Measurements from ENCODE around the gene RAPGEF4. TPM values are rescaled to one million over a fixed set of nuclear protein-coding genes. Genes with fewer than 3 reads are reported as not detected.
"Not testable (repeated sequence)": the region's sequence is repeated elsewhere in the genome, so short reads cannot be mapped to it uniquely, and the experiment has no call there.

Gene RAPGEF4
- total RNA-seq, 2 donors from 2014 or later: 0.19 to 0.65 TPM

DNA sequence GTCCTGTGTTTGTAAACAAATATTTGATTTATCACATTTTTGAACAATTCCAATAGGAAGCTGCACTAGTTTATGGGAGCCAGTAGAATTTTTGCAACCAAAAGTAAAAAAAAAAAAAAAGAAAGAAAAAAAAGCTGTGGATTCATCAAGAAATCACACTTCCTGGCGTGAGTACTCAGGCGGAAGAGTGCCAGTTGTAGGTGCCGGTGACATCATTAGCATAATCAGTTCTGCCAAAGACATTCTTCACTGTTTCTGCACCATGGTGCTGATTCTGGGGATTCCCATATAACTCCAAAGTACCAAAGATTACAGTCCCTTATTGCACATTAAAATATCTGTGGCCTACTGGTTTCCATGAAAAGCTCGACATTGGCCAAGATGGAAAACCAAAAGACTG is 32.8 kb downstream of the RAPGEF4 start:
- no peak overlapping the region for H3K27ac Mint-ChIP-seq
- no peaks in the 10 kb centered on the region for H3K9me3 Mint-ChIP-seq
- DNase-seq (no peak), ATAC-seq (replicated peaks in 1 of 2) (no peak)
- H3K4me1 Mint-ChIP-seq (ENCODE audit: low read depth): no peaks in the 10 kb centered on the region
- H3K4me3 Mint-ChIP-seq: no peak overlapping the region
- no peaks in the 10 kb centered on the region for H3K36me3 Mint-ChIP-seq (ENCODE audit: insufficient read depth in 2 of 2)
- H3K27me3 Mint-ChIP-seq (ENCODE audit: low read depth): no peaks in the 10 kb centered on the region

DNA sequence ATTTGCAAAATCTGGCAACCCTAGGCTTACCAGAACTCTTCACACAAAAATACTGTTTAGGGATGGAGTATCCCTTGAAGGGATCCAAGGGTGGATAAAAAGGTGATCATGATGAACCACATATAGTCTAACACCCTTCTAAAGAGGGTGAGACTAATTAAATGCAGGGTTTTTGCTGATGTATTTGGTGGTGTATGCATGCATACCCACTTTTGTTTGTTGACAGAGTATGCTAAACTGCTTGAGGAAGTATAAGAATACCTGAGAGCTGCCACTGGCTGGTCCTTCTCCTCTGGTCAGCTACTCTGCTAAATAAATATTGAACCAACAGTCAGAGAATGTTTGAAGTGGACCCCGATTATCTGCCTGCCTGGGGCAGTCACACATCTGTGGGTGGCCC is 34.2 kb downstream of the RAPGEF4 start:
- Mint-ChIP-seq H3K27me3 (ENCODE audit: low read depth) (no peaks in the 10 kb centered on the region), H3K27ac (no peak overlapping the region)

DNA sequence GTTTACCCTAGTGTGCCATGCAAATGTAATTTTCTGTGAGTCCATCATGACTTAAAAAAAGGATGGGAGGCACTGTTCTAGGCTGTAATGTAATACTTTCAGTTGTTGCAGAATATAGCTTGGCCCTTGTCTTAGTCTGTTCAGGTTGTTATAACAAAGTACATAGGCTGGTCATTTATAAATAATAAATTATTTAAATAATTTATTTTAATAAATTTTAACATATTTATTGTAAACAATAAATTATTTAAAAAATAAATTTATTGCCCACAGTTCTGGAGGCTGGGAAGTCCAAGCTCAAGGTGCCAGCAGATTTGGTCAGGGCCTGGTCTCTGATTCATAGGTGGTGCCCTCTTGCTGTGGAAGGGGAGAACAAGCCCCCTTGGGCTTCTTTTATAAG is 35.2 kb downstream of the RAPGEF4 start:
- Mint-ChIP-seq H3K27ac (no peak overlapping the region), H3K36me3 (ENCODE audit: insufficient read depth in 2 of 2) (no peaks in the 10 kb centered on the region), H3K4me1 (ENCODE audit: low read depth) (no peaks in the 10 kb centered on the region), H3K27me3 (ENCODE audit: low read depth) (no peaks in the 10 kb centered on the region), H3K4me3 (no peak overlapping the region), H3K9me3 (no peaks in the 10 kb centered on the region)
- ATAC-seq (replicated peaks in 1 of 2): no peak
- DNase-seq: no peak

More for the DNA sequence above, 34.2 kb downstream of the RAPGEF4 start:
- no peak for DNase-seq
- no peak overlapping the region for H3K4me3 Mint-ChIP-seq
- H3K36me3 Mint-ChIP-seq (ENCODE audit: insufficient read depth in 2 of 2): no peaks in the 10 kb centered on the region
- no peaks in the 10 kb centered on the region for H3K4me1 Mint-ChIP-seq (ENCODE audit: low read depth)
- H3K9me3 Mint-ChIP-seq: no peaks in the 10 kb centered on the region
- no peak for ATAC-seq (replicated peaks in 1 of 2)

DNA sequence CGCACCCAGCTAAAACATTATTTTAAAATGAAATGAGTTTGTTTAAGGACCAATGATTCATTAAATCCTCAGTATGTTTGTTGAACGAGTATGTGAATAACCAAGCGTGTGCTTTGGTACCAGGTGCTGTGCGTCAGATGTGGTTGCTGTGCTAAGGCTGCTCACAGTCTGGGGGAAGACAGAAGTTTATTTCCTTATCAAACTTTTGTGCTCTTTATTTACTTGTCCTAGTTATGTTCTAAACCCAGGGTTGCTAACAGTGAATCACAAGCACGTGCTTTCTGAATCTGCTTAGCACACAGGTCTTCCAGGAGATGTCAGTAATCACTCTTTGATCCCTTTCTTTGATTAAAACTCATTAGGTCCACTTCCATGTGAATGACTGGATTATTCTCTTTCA is 37.0 kb downstream of the RAPGEF4 start:
- no peak for ATAC-seq (replicated peaks in 1 of 2)
- H3K4me3 Mint-ChIP-seq: no peak overlapping the region
- no peaks in the 10 kb centered on the region for H3K4me1 Mint-ChIP-seq (ENCODE audit: low read depth)
- peaks cover 4% of the 10 kb centered on the region for H3K27me3 Mint-ChIP-seq (ENCODE audit: low read depth)
- H3K27ac Mint-ChIP-seq: no peak overlapping the region
- no peaks in the 10 kb centered on the region for H3K36me3 Mint-ChIP-seq (ENCODE audit: insufficient read depth in 2 of 2)
- H3K9me3 Mint-ChIP-seq: no peaks in the 10 kb centered on the region
- no peak for DNase-seq

DNA sequence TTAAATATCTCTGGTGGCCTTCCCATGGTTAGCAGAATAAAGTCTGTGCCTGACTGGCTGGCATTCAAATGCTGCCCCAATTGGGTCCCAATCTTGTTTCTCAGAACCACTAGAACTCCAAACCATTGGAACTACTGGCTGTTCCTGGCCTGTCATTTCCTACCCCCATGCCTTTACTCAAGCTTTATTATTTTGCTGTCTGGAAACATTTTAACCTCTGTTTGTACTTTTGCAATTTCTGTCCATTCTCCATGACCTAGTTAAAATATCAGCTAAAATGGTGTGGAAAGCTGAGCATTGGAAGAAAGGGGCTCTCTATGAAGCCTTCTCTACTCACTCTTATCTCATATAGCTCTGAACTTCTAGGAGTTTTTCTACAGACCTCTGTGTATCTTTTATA is 38.7 kb downstream of the RAPGEF4 start:
- no peak for DNase-seq
- no peaks in the 10 kb centered on the region for H3K9me3 Mint-ChIP-seq
- H3K27ac Mint-ChIP-seq: no peak overlapping the region
- H3K4me1 Mint-ChIP-seq (ENCODE audit: low read depth): no peaks in the 10 kb centered on the region
- peaks cover 6% of the 10 kb centered on the region for H3K27me3 Mint-ChIP-seq (ENCODE audit: low read depth)
- no peaks in the 10 kb centered on the region for H3K36me3 Mint-ChIP-seq (ENCODE audit: insufficient read depth in 2 of 2)
- H3K4me3 Mint-ChIP-seq: no peak overlapping the region
- ATAC-seq (replicated peaks in 1 of 2): no peak

DNA sequence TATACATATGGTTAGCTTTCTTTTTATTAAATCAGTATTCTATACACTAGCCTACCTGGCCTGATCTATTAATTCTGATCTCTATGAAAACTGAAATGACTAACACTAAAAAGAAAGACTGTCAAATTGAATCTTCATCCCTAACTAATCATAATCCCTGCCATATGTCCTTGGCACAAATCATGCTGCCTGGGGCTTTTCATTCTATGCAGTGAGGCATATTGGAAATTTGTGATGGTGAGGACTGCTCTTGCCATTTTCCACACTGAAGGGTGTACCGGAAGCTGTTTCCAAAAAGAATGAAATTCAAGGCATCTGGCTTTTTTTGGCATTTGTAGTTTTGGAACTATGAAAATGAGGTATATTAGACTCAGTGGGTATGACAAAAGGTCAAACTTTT is 39.7 kb downstream of the RAPGEF4 start:
- Mint-ChIP-seq H3K27me3 (ENCODE audit: low read depth) (peaks cover 11% of the 10 kb centered on the region), H3K9me3 (no peaks in the 10 kb centered on the region), H3K36me3 (ENCODE audit: insufficient read depth in 2 of 2) (no peaks in the 10 kb centered on the region), H3K27ac (no peak overlapping the region), H3K4me1 (ENCODE audit: low read depth) (no peaks in the 10 kb centered on the region), H3K4me3 (no peak overlapping the region)
- no peak for DNase-seq
- no peak for ATAC-seq (replicated peaks in 1 of 2)

DNA sequence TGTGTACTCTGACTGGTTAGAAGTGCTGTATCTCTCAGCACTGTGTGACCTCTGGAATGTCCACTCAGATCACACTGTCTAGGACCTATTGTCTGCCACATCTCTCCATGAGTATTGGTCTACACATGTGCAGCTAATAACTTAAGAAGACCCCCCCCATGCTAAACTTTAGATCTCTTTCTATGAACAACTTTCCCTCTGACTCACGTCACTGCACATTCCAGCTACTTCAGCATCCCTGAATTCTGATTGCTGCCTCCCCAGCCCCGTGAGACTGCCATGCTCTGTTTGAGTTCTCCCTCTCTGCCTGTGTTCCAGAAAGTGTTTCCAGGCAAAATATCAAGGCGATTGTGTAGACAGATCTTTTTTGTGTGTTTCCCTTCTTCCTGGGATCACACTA is 41.8 kb downstream of the RAPGEF4 start:
- ATAC-seq (replicated peaks in 1 of 2): no peak
- no peak for DNase-seq
- H3K4me3 Mint-ChIP-seq: no peak overlapping the region
- H3K27me3 Mint-ChIP-seq (ENCODE audit: low read depth): peaks cover 17% of the 10 kb centered on the region
- no peaks in the 10 kb centered on the region for H3K36me3 Mint-ChIP-seq (ENCODE audit: insufficient read depth in 2 of 2)
- no peaks in the 10 kb centered on the region for H3K9me3 Mint-ChIP-seq
- H3K4me1 Mint-ChIP-seq (ENCODE audit: low read depth): no peaks in the 10 kb centered on the region
- H3K27ac Mint-ChIP-seq: no peak overlapping the region

DNA sequence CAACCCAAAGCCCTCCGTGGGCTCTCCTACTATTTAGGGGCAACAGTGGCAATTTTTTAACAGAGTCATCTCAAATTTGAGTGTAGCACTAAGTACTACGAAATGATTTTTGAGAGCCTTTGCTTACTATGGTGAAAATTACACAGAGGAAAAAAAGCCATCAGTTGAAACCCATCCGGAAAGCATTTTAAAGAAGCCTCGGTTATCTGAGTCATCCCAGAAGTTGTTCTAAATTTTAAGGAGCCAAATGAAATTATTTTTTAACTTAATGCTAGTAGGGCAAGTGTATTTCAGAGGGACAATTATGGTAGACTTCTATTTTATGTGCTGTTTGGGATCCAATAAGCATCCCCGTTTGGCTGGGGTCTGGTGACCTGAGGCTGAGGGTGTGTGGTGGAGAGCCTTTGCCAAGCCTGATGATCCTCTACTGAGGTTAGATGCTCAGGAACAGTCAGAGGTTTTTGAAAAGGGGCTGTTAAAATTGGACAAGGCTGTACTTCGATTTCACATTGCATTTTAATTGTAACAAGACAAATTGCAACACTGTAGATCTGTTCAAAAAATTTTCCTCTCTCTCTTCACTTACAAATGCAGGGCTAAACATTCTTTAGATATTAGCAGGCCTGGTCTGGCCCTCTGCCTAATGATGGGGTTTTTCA is 47.0 kb downstream of the RAPGEF4 start:
- Mint-ChIP-seq H3K4me1 (ENCODE audit: low read depth) (no peaks in the 10 kb centered on the region), H3K27ac (no peak overlapping the region), H3K36me3 (ENCODE audit: insufficient read depth in 2 of 2) (no peaks in the 10 kb centered on the region), H3K9me3 (no peaks in the 10 kb centered on the region), H3K27me3 (ENCODE audit: low read depth) (peaks cover 34% of the 10 kb centered on the region), H3K4me3 (no peak overlapping the region)
- ATAC-seq (replicated peaks in 1 of 2) (no peak), DNase-seq (no peak)

DNA sequence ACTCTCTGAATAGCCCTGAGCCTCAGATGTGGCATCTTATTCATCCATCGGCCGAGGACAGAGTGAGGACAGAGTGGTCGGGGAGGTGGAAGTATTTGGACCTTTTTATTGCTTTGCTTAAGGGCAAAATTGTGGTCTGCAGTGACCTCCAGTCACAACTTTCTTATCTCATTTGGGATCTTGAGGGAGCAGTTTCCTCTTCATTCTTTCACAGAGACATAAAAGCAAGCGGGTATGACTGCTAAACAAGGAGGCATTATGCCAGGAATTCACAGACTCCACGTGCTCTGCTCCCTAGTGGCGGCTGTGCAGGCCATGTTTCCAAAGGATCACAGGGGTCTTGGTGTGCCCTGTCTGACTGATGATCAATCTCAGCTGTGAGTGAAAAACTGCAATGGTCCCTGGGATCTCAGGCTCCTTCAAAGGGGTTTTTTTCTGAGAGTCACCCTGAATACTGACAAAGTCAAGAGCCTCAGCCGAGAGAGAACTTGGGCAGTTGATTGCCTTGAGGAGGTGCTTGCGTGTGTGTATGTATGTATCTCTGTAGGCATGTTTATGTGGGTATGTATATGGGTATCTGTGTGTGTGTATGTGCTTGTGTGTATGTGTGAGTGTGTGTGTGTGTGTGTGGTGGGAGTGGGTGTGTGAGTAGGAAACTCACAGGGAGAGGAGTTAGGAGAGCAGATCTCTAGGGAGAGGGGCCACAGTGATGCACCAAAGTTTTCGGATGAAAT is 47.7 kb downstream of the RAPGEF4 start:
- ATAC-seq (replicated peaks in 1 of 2) (no peak), DNase-seq (no peak)
- Mint-ChIP-seq H3K4me3 (no peak overlapping the region), H3K4me1 (ENCODE audit: low read depth) (no peaks in the 10 kb centered on the region), H3K27me3 (ENCODE audit: low read depth) (peaks cover 33% of the 10 kb centered on the region), H3K36me3 (ENCODE audit: insufficient read depth in 2 of 2) (no peaks in the 10 kb centered on the region), H3K27ac (no peak overlapping the region), H3K9me3 (no peaks in the 10 kb centered on the region)

DNA sequence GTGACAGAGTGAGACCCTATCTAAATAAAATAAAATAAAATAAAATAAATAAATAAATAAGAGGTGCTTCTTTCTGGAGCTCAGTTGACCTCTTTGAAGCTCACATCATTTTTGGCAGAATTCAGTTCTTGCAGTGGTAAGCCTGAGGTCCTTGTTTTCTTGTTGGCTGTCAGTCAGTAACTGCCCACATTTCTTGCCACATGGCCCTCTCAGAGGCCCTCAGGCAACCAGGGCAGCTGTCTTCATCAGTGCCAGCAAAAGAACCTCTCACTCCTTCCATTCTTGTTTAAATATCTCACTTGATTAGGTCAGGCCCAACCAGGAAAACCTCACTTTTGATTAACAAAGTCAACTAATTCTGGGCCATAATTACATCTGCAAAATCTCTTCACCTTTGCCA is 53.2 kb downstream of the RAPGEF4 start:
- Mint-ChIP-seq H3K27ac (no peak overlapping the region), H3K9me3 (no peaks in the 10 kb centered on the region), H3K4me3 (no peak overlapping the region), H3K4me1 (ENCODE audit: low read depth) (no peaks in the 10 kb centered on the region), H3K36me3 (ENCODE audit: insufficient read depth in 2 of 2) (no peaks in the 10 kb centered on the region), H3K27me3 (ENCODE audit: low read depth) (peaks cover 9% of the 10 kb centered on the region)
- no peak for DNase-seq
- ATAC-seq (replicated peaks in 1 of 2): no peak

DNA sequence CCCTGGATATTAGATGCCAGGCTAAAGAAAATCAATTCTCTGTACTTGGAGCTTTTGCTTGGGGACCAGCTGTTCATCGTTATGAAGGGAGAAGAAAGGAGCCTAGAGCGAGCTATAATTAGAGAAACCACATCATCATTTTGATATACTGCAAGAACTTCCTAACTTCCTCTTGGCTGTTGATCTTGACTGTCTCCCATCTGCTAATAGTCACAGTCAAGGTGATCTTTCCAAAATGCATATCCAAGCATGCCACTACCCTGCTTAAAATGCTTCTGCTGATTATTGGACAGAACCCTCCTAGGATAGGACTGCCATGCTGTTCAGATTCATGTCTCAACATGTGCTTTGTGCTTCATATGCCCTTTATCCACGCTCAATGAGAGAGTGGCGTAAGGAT is 54.8 kb downstream of the RAPGEF4 start:
- DNase-seq: no peak
- Mint-ChIP-seq H3K4me1 (ENCODE audit: low read depth) (no peaks in the 10 kb centered on the region), H3K27me3 (ENCODE audit: low read depth) (peaks cover 5% of the 10 kb centered on the region), H3K4me3 (no peak overlapping the region), H3K36me3 (ENCODE audit: insufficient read depth in 2 of 2) (no peaks in the 10 kb centered on the region), H3K27ac (no peak overlapping the region), H3K9me3 (no peaks in the 10 kb centered on the region)
- no peak for ATAC-seq (replicated peaks in 1 of 2)

DNA sequence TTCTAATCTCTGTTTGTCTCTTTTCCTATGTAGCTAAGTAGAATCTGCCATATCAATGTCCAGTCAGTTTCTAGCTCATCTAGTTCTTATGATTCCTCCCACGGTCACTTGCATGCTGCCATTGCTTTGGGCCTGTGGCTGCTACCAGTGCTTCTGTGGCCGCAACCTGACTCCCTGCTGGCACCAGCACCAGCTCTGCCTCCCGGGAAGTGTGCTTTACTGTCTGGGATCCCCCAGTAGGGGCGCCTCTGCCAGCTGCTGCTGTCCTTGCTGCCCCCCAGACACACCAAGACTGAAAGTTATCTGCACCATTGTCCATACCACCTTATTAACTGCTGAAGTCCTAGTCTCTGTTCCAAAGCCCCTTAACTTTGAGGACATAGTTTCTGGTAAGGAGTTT is 56.3 kb downstream of the RAPGEF4 start:
- Mint-ChIP-seq H3K27me3 (ENCODE audit: low read depth) (no peaks in the 10 kb centered on the region), H3K27ac (no peak overlapping the region), H3K36me3 (ENCODE audit: insufficient read depth in 2 of 2) (no peaks in the 10 kb centered on the region), H3K4me1 (ENCODE audit: low read depth) (no peaks in the 10 kb centered on the region), H3K4me3 (no peak overlapping the region), H3K9me3 (no peaks in the 10 kb centered on the region)
- ATAC-seq (replicated peaks in 1 of 2): no peak
- DNase-seq: no peak

DNA sequence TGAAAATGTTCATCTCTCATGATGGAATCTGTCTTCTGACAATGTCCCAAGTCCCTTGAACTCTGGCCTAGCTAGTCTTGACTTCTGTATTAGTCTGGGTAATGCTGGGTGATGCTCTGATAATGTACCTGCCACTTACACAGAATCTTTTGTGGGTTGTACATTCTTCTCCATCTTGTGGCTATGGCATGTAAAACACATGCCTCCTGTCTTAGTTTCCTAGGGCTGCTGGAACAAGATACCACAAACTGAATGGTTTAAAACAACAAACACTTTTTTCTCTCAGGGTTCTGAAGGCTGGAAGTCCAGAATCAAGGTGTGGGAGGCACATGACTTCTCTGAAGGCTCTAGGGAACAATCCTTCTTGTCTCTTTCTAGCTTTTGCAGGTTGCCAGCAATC is 57.1 kb downstream of the RAPGEF4 start:
- H3K9me3 Mint-ChIP-seq: no peaks in the 10 kb centered on the region
- ATAC-seq (replicated peaks in 1 of 2): no peak
- H3K36me3 Mint-ChIP-seq (ENCODE audit: insufficient read depth in 2 of 2): no peaks in the 10 kb centered on the region
- H3K27ac Mint-ChIP-seq: no peak overlapping the region
- H3K27me3 Mint-ChIP-seq (ENCODE audit: low read depth): no peaks in the 10 kb centered on the region
- H3K4me1 Mint-ChIP-seq (ENCODE audit: low read depth): no peaks in the 10 kb centered on the region
- DNase-seq: no peak
- H3K4me3 Mint-ChIP-seq: no peak overlapping the region

DNA sequence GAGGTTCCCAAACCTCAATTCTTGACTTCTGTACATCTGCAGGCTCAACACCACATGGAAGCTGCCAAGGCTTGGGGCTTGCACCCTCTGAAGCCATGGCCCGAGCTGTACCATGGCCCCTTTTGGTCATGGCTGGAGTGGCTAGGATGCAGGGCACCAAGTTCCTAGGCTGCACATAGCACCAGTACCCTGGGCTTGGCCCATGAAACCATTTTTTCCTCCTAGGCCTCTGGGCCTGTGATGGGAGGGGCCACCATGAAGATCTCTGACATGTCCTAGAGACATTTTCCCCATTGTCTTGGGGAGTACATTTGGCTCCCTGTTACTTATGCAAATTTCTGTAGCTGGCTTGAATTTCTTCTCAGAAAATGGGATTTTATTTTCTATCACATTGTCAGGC is 67.7 kb downstream of the RAPGEF4 start:
- H3K36me3 Mint-ChIP-seq (ENCODE audit: insufficient read depth in 2 of 2): peaks cover 4 to 11% of the 10 kb centered on the region in 2 donors
- not testable (repeated sequence) for ATAC-seq (replicated peaks in 1 of 2); H3K4me1 Mint-ChIP-seq (ENCODE audit: low read depth); H3K4me3 Mint-ChIP-seq; H3K27ac Mint-ChIP-seq; DNase-seq; H3K27me3 Mint-ChIP-seq (ENCODE audit: low read depth); H3K9me3 Mint-ChIP-seq

Measured in activated T-cell treated with anti-CD3 and anti-CD28 coated beads, Interleukin-2, amount 50 U/mL, for 72 hours (primary cell).